ENCODE measurements around the gene YOD1. TPM values are rescaled to one million over a fixed set of nuclear protein-coding genes. Genes with fewer than 3 reads are reported as not detected.
A peak's percentile ranks its signal among the peaks of the same experiment; 100 is the strongest.

Gene YOD1
- total and polyA plus RNA-seq, 10 of the 15 experiments (the other 5 are each of a cell fraction or from before 2014, with no cell fraction given) = 2.1 to 7.9 (median 5.0) TPM

- TF ChIP-seq ATF2 (IDR thresholded peaks at IDR 0.05; ENCODE audit: low read length) = no peak
- no peak for TF ChIP-seq DPF2 (IDR thresholded peaks at IDR 0.05)
- TF ChIP-seq POLR2A (IDR thresholded peaks at IDR 0.05; ENCODE audit: low read depth, low read length) = no peak
- no peak for TF ChIP-seq KLF5 (IDR thresholded peaks at IDR 0.05; ENCODE audit: partially characterized antibody)
- TF ChIP-seq WRNIP1 (IDR thresholded peaks at IDR 0.05; ENCODE audit: borderline replicate concordance, low read depth, low read length) = no peak
- no peak for TF ChIP-seq PML (IDR thresholded peaks at IDR 0.05; ENCODE audit: low read length)
- no peak for TF ChIP-seq FOXK2 (IDR thresholded peaks at IDR 0.05)
- TF ChIP-seq, protein P1, sequence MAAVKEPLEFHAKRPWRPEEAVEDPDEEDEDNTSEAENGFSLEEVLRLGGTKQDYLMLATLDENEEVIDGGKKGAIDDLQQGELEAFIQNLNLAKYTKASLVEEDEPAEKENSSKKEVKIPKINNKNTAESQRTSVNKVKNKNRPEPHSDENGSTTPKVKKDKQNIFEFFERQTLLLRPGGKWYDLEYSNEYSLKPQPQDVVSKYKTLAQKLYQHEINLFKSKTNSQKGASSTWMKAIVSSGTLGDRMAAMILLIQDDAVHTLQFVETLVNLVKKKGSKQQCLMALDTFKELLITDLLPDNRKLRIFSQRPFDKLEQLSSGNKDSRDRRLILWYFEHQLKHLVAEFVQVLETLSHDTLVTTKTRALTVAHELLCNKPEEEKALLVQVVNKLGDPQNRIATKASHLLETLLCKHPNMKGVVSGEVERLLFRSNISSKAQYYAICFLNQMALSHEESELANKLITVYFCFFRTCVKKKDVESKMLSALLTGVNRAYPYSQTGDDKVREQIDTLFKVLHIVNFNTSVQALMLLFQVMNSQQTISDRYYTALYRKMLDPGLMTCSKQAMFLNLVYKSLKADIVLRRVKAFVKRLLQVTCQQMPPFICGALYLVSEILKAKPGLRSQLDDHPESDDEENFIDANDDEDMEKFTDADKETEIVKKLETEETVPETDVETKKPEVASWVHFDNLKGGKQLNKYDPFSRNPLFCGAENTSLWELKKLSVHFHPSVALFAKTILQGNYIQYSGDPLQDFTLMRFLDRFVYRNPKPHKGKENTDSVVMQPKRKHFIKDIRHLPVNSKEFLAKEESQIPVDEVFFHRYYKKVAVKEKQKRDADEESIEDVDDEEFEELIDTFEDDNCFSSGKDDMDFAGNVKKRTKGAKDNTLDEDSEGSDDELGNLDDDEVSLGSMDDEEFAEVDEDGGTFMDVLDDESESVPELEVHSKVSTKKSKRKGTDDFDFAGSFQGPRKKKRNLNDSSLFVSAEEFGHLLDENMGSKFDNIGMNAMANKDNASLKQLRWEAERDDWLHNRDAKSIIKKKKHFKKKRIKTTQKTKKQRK (IDR thresholded peaks at IDR 0.05; ENCODE audit: low read depth, low read length) = no peak
- no peak for TF ChIP-seq NRF1 (conservative IDR thresholded peaks at IDR 0.05; ENCODE audit: low read depth, low read length)
- no peak for TF ChIP-seq NR2C2 (IDR thresholded peaks at IDR 0.05; ENCODE audit: borderline replicate concordance, control insufficient read depth, insufficient read length, low read depth)
- ATAC-seq = peak; percentile 17; the same call in 2 of the 3 replicates
- DNase-seq (ENCODE audit: low read depth, low spot score) = no peak
- Histone ChIP-seq H3K9ac (ENCODE audit: control insufficient read depth, insufficient read depth, low read length) (no peak overlapping the region), H2AFZ (ENCODE audit: control insufficient read depth, low read depth, low read length) (no peak overlapping the region), H3K4me2 (ENCODE audit: control insufficient read depth, insufficient read depth) (no peak overlapping the region), H3K4me3 (no peak overlapping the region), H3K4me1 (ENCODE audit: control insufficient read depth, insufficient read depth, low read length) (peaks cover 4% of the 10 kb centered on the region; the same call in 1 of the 2 replicates), H3K9me3 (replicated peaks; ENCODE audit: control insufficient read depth, insufficient read depth, low read length) (no peaks in the 10 kb centered on the region), H4K20me1 (ENCODE audit: control insufficient read depth, insufficient read depth) (no peaks in the 10 kb centered on the region), H3K36me3 (ENCODE audit: control insufficient read depth in 2 of 2, insufficient read depth in 2 of 2, low read length in 1 of 2) (no peaks in the 10 kb centered on the region), H3K79me2 (ENCODE audit: control insufficient read depth, insufficient read depth, low read length) (no peaks in the 10 kb centered on the region), H3K27ac (ENCODE audit: control insufficient read depth, insufficient read depth) (no peak overlapping the region), H3K27me3 (replicated peaks in 1 of 2; ENCODE audit: control insufficient read depth in 2 of 2, insufficient read depth in 2 of 2, low read length in 1 of 2) (no peaks in the 10 kb centered on the region)
- WGBS (ENCODE audit: insufficient coverage, insufficient replicate concordance, low lambda C conversion rate, missing lambda C conversion rate) = 39% methylated on average over 2 of the region's 2 CpGs
- ChIA-PET SMC1A (ENCODE audit: uncharacterized antibody, unreplicated experiment) (interaction anchor here (0.5 to 7.3 kb wide), 28 partner anchors 9 to 435 kb away, joined by 3 to 69 read pairs (median 4); partner anchors contain the start of genes CR1, PFKFB2 and YOD1), RAD21 (ENCODE audit: unreplicated experiment) (interaction anchor here (0.8 to 3.6 kb wide), 17 partner anchors 9 to 417 kb away, joined by 3 to 54 read pairs (median 4); partner anchors contain the start of genes CD55 and CR1), POLR2A (no interaction called here), CTCF (interaction anchor here (0.7 to 8.3 kb wide), 36 partner anchors 9 to 453 kb away, joined by 3 to 154 read pairs (median 4); partner anchors contain the start of genes C1orf116, CD55, CR1 and PFKFB2)
- intact Hi-C loops (cut with micrococcal nuclease; ENCODE audit: unreplicated experiment) = loop anchor here (1.0 to 5.0 kb wide), 3 partner anchors 238 to 415 kb away; partner anchors contain the start of gene CD55
- no peak for FAIRE-seq
- no TSS peak for BruUV-seq (replicated peaks)
- in situ Hi-C loops (cut with MboI) = no loop called here
Observed at GRCh38 chr1:207084232-207084631, 33.2 kb upstream of the YOD1 start.
